ENCODE results near the gene RAB5B. TPM values are rescaled to one million over a fixed set of nuclear protein-coding genes. Genes with fewer than 3 reads are reported as not detected.

Gene RAB5B
- polyA plus RNA-seq, 2 of the 4 experiments (the other 2 are of a cell fraction): 37.2 to 90.4 TPM

DNA sequence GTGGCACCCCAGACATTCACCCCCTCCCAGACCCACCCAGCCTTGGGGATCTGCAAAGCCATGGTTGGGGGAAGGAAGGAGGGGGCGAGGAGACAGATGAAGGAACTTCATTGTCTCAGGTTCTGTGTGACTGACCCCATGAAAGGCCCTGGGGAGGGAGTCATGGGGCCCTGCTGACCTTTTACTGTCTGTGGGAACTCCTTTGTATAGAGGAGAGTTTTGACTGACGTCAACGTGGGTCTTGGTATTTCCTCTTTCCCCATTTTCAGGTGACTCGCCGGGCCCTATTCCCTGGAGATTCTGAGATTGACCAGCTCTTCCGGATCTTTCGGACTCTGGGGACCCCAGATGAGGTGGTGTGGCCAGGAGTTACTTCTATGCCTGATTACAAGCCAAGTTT lies 3.1 kb upstream of the RAB5B start:
- H3K4me3 ChIP-seq: no peak overlapping the region
- peaks cover 37% of the 10 kb centered on the region; the same call in 2 of the 3 replicates for H3K4me1 ChIP-seq
- no peak for DNase-seq (ENCODE audit: low read depth in 1 of 2, low spot score in 1 of 2)
- WGBS (ENCODE audit: missing lambda C conversion rate): 94% methylated on average over 7 of the region's 7 CpGs
- ChIA-PET CTCF (interaction anchor here (1.0 to 1.5 kb wide), 2 partner anchors 31 to 103 kb away, joined by 3 read pairs; no protein-coding TSS in a partner anchor), POLR2A (no interaction called here)
- no peak for ATAC-seq
- no peak for FAIRE-seq
- no peak for TF ChIP-seq ZC3H11A (IDR thresholded peaks at IDR 0.05)
- no peak for TF ChIP-seq HDAC2 (IDR thresholded peaks at IDR 0.05)
- no peak for TF ChIP-seq CEBPB (IDR thresholded peaks at IDR 0.05)
- no peak for TF ChIP-seq ZSCAN20 (CRISPR knock-in tag; IDR thresholded peaks at IDR 0.05)
- TF ChIP-seq RNF2 (IDR thresholded peaks at IDR 0.05; ENCODE audit: borderline replicate concordance, low read depth): no peak
- TF ChIP-seq, protein P1, sequence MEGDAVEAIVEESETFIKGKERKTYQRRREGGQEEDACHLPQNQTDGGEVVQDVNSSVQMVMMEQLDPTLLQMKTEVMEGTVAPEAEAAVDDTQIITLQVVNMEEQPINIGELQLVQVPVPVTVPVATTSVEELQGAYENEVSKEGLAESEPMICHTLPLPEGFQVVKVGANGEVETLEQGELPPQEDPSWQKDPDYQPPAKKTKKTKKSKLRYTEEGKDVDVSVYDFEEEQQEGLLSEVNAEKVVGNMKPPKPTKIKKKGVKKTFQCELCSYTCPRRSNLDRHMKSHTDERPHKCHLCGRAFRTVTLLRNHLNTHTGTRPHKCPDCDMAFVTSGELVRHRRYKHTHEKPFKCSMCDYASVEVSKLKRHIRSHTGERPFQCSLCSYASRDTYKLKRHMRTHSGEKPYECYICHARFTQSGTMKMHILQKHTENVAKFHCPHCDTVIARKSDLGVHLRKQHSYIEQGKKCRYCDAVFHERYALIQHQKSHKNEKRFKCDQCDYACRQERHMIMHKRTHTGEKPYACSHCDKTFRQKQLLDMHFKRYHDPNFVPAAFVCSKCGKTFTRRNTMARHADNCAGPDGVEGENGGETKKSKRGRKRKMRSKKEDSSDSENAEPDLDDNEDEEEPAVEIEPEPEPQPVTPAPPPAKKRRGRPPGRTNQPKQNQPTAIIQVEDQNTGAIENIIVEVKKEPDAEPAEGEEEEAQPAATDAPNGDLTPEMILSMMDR (IDR thresholded peaks at IDR 0.05): no peak
- TF ChIP-seq TFCP2L1 (CRISPR knock-in tag; IDR thresholded peaks at IDR 0.05): no peak
- TF ChIP-seq NFE2L2 (conservative IDR thresholded peaks at IDR 0.05; ENCODE audit: low read length): no peak
- no peak for TF ChIP-seq BHLHE40 (IDR thresholded peaks at IDR 0.05; ENCODE audit: low read depth, low read length)
- no peak for TF ChIP-seq TP53 (CRISPR knock-in tag; IDR thresholded peaks at IDR 0.05)
- TF ChIP-seq, protein P2, sequence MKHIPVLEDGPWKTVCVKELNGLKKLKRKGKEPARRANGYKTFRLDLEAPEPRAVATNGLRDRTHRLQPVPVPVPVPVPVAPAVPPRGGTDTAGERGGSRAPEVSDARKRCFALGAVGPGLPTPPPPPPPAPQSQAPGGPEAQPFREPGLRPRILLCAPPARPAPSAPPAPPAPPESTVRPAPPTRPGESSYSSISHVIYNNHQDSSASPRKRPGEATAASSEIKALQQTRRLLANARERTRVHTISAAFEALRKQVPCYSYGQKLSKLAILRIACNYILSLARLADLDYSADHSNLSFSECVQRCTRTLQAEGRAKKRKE (CRISPR knock-in tag; IDR thresholded peaks at IDR 0.05; ENCODE audit: low read depth): no peak
- TF ChIP-seq, protein P3, sequence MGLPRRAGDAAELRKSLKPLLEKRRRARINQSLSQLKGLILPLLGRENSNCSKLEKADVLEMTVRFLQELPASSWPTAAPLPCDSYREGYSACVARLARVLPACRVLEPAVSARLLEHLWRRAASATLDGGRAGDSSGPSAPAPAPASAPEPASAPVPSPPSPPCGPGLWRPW (IDR thresholded peaks at IDR 0.05): no peak
- TF ChIP-seq CBX8 (IDR thresholded peaks at IDR 0.05): no peak
- TF ChIP-seq NPAS2 (CRISPR knock-in tag; IDR thresholded peaks at IDR 0.05; ENCODE audit: borderline replicate concordance): no peak
- TF ChIP-seq POLR2AphosphoS2 (conservative IDR thresholded peaks at IDR 0.05; ENCODE audit: low read length): no peak
- TF ChIP-seq RCOR1 (IDR thresholded peaks at IDR 0.05; ENCODE audit: low read depth, low read length): no peak
- TF ChIP-seq, protein P4, sequence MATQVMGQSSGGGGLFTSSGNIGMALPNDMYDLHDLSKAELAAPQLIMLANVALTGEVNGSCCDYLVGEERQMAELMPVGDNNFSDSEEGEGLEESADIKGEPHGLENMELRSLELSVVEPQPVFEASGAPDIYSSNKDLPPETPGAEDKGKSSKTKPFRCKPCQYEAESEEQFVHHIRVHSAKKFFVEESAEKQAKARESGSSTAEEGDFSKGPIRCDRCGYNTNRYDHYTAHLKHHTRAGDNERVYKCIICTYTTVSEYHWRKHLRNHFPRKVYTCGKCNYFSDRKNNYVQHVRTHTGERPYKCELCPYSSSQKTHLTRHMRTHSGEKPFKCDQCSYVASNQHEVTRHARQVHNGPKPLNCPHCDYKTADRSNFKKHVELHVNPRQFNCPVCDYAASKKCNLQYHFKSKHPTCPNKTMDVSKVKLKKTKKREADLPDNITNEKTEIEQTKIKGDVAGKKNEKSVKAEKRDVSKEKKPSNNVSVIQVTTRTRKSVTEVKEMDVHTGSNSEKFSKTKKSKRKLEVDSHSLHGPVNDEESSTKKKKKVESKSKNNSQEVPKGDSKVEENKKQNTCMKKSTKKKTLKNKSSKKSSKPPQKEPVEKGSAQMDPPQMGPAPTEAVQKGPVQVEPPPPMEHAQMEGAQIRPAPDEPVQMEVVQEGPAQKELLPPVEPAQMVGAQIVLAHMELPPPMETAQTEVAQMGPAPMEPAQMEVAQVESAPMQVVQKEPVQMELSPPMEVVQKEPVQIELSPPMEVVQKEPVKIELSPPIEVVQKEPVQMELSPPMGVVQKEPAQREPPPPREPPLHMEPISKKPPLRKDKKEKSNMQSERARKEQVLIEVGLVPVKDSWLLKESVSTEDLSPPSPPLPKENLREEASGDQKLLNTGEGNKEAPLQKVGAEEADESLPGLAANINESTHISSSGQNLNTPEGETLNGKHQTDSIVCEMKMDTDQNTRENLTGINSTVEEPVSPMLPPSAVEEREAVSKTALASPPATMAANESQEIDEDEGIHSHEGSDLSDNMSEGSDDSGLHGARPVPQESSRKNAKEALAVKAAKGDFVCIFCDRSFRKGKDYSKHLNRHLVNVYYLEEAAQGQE (IDR thresholded peaks at IDR 0.05): no peak
- no peak for TF ChIP-seq RFX5 (IDR thresholded peaks at IDR 0.05)
- H3K27ac ChIP-seq: no peak overlapping the region
- H3K9me3 ChIP-seq: no peaks in the 10 kb centered on the region
- H3K4me2 ChIP-seq: no peak overlapping the region

GRCh38 chr12:55972042-55972441 lies 1.8 kb upstream of the RAB5B start:
- 48% methylated on average over 3 of the region's 3 CpGs for WGBS (ENCODE audit: missing lambda C conversion rate)
- CTCF ChIA-PET: interaction anchor here (2.9 kb wide), 1 partner anchor 16 kb away, joined by 12 read pairs; no protein-coding TSS in a partner anchor
- peak overlapping the region; percentile 88; the same call in 2 of the 3 replicates for H3K4me2 ChIP-seq
- ATAC-seq (no peak), FAIRE-seq (no peak), DNase-seq (ENCODE audit: low read depth in 1 of 2, low spot score in 1 of 2) (peak in 1 of 2 experiments; percentile 39)
- peaks cover 32% of the 10 kb centered on the region; the same call in 2 of the 3 replicates for H3K4me1 ChIP-seq
- no peak overlapping the region for H3K4me3 ChIP-seq
- POLR2A ChIA-PET: no interaction called here
- H3K27ac ChIP-seq: no peak overlapping the region
- H3K9me3 ChIP-seq: no peaks in the 10 kb centered on the region
- TF ChIP-seq RCOR1 (IDR thresholded peaks at IDR 0.05; ENCODE audit: low read depth, low read length): no peak
- TF ChIP-seq ZNF302 (CRISPR knock-in tag; IDR thresholded peaks at IDR 0.05): no peak
- no peak for TF ChIP-seq JUNB (IDR thresholded peaks at IDR 0.05)
- no peak for TF ChIP-seq HOXB5 (CRISPR knock-in tag; IDR thresholded peaks at IDR 0.05)
- no peak for TF ChIP-seq POLR2AphosphoS2 (conservative IDR thresholded peaks at IDR 0.05; ENCODE audit: low read length)
- TF ChIP-seq RAD21 (conservative IDR thresholded peaks at IDR 0.05 in 1 of 2, IDR thresholded peaks at IDR 0.05 in 1 of 2): no peak
- TF ChIP-seq HOXA7 (CRISPR knock-in tag; IDR thresholded peaks at IDR 0.05): no peak
- TF ChIP-seq ZC3H11A (IDR thresholded peaks at IDR 0.05): no peak
- TF ChIP-seq, protein P3 (IDR thresholded peaks at IDR 0.05): no peak
- TF ChIP-seq, protein P5, sequence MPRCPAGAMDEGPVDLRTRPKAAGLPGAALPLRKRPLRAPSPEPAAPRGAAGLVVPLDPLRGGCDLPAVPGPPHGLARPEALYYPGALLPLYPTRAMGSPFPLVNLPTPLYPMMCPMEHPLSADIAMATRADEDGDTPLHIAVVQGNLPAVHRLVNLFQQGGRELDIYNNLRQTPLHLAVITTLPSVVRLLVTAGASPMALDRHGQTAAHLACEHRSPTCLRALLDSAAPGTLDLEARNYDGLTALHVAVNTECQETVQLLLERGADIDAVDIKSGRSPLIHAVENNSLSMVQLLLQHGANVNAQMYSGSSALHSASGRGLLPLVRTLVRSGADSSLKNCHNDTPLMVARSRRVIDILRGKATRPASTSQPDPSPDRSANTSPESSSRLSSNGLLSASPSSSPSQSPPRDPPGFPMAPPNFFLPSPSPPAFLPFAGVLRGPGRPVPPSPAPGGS (IDR thresholded peaks at IDR 0.05): no peak
- TF ChIP-seq, protein P6, sequence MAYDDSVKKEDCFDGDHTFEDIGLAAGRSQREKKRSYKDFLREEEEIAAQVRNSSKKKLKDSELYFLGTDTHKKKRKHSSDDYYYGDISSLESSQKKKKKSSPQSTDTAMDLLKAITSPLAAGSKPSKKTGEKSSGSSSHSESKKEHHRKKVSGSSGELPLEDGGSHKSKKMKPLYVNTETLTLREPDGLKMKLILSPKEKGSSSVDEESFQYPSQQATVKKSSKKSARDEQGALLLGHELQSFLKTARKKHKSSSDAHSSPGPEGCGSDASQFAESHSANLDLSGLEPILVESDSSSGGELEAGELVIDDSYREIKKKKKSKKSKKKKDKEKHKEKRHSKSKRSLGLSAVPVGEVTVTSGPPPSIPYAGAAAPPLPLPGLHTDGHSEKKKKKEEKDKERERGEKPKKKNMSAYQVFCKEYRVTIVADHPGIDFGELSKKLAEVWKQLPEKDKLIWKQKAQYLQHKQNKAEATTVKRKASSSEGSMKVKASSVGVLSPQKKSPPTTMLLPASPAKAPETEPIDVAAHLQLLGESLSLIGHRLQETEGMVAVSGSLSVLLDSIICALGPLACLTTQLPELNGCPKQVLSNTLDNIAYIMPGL (CRISPR knock-in tag; IDR thresholded peaks at IDR 0.05; ENCODE audit: borderline replicate concordance): no peak
- TF ChIP-seq CEBPB (IDR thresholded peaks at IDR 0.05): no peak; a peak in 1 of 4 replicates
- TF ChIP-seq NR3C1 (IDR thresholded peaks at IDR 0.05): no peak
- TF ChIP-seq GATA3 (IDR thresholded peaks at IDR 0.05; ENCODE audit: borderline replicate concordance): no peak
